Fibroblast of pulmonary artery (primary cell): ENCODE data around the gene CLEC3B.

ENCODE experiments used
- DNase-seq: peaks from one replicate; pipeline ENCODE4 v3.0.0-alpha.2; 2010; ENCODE audit warnings: low read depth
- H3K4me3 ChIP-seq: replicated peaks from 2 replicates; pipeline ENCODE4 v1.5.1; 2011; ENCODE audit warnings: low read depth, mild to moderate bottlenecking, control low read depth, low read length, moderate library complexity
- TF ChIP-seq, protein P1 (sequence below): IDR thresholded peaks from 2 replicates; pipeline ENCODE4 v1.5.1; 2011; ENCODE audit warnings: mild to moderate bottlenecking, control low read depth, low read length, inconsistent platforms; ENCODE audit errors: missing control alignments

CLEC3B gene

DNA sequence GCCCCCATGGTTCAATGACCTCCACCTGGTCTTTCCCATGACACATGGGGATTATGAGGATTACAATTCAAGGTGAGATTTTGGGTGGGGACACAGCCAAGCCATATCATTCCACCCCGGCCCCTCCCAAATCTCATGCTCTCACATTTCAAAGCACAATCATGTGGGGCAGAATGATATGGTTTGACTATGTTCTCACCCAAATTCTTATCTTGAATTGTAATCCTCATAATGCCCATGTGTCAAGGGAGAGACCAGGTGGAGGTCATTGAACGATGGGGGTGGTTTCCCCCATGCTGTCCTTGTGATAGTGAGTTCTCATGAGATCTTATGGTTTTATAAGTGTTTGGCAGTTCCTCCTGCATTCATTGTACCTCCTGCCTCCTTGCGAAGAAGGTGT is 2.4 kb upstream of the CLEC3B start:
- TF ChIP-seq, protein P1, sequence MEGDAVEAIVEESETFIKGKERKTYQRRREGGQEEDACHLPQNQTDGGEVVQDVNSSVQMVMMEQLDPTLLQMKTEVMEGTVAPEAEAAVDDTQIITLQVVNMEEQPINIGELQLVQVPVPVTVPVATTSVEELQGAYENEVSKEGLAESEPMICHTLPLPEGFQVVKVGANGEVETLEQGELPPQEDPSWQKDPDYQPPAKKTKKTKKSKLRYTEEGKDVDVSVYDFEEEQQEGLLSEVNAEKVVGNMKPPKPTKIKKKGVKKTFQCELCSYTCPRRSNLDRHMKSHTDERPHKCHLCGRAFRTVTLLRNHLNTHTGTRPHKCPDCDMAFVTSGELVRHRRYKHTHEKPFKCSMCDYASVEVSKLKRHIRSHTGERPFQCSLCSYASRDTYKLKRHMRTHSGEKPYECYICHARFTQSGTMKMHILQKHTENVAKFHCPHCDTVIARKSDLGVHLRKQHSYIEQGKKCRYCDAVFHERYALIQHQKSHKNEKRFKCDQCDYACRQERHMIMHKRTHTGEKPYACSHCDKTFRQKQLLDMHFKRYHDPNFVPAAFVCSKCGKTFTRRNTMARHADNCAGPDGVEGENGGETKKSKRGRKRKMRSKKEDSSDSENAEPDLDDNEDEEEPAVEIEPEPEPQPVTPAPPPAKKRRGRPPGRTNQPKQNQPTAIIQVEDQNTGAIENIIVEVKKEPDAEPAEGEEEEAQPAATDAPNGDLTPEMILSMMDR, result no peak
- no peak for DNase-seq
- H3K4me3 ChIP-seq, result no peak overlapping the region

DNA sequence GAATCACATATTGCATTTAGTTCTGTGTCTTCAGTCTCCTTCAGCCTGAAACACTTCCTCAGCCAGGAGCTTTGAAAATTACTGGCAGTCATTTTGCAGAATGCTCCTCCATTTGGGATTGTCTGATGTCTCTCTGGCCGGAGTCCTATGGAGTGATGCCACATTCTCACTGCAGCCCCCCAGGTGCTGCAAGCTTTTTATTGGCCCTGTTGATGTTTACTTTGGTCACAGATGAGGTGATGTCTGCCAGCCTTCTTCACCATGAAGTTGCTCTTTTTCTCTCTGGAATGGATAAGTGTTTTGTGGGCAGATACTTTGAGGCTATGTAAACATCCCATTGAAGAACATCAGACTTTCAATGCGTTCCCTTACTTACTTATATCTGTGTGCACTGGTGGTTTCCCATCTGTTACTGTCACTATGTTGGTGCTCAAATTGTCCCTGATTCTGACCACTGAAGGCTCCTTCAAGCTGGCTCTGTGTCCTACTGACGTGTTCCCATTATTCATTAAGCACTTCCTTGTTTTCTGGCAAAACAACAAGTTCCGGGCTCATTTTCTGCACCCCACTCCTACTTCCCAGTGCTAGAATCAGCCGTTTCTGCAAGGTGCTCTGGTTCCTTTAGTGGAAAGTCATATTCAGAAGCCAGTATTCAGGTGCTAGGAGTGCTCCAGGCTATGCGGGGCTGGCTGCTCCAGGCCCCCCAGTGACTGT is 1.4 kb upstream of the CLEC3B start:
- TF ChIP-seq, protein P1, result no peak
- no peak for DNase-seq

DNA sequence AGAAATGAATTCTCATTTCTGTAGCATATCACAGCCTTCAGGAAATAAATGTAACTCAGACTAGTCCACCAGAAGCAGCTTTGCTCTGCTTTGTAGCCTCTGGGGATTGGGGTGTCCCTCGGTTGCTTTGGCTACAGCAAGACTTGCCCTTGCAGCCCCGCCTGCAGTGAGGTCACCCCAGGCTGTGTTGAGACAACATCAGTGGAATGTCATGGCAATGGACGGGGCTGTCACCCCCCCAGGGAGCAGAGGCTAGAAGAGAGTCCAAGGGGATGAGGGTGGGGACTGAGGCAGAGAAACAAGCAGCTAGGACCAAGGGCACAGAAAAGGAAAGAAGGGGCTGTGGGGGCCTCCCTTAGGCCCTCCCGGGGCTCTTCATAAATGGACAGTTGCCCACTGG is 854 bp downstream of the CLEC3B start:
- no peak overlapping the region for H3K4me3 ChIP-seq
- peak; percentile 43 for DNase-seq
- TF ChIP-seq, protein P1, result no peak

More for the DNA sequence above, 1.4 kb upstream of the CLEC3B start:
- H3K4me3 ChIP-seq, result no peak overlapping the region

DNA sequence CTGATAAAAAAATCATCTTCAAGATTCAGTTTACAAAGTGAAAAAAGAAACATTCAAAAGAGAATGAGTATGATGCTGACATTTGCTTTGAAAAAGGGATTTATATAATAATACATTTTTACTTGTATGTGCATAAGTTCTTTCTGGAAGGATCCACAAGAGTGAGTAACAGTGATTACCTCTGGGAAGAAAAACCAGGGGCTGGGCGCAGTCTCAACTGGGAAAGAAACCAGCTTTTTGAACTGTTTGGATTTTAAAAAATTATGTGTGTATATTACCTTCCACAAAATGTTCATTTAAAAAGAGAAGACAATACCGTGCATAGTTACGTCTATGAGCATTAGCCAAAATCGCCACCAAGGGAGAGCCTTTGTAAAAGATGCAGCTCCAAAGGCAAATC is 1.3 kb downstream of the CLEC3B start:
- TF ChIP-seq, protein P1, result no peak
- no peak overlapping the region for H3K4me3 ChIP-seq
- no peak for DNase-seq

DNA sequence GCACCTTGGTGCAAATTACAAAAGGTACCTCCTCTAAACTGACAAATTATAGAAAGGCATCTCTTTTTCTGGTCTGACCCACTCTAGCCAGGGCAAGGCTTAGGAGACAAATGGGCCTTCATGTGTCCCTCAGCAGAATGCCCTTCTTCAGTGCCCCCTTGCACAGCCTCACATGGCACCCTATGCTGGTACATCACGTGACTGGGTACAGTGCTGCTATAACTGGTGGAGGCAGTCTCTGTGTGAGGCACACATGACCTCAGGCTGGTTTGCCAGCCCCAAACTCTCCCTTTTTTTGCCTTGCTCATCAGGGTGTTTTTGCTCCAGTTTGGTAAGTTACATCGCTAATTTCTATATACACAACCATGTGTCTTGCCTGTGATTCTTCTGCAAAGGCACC is 3.1 kb downstream of the CLEC3B start:
- TF ChIP-seq, protein P1, result no peak
- DNase-seq, result no peak
- H3K4me3 ChIP-seq, result no peak overlapping the region

DNA sequence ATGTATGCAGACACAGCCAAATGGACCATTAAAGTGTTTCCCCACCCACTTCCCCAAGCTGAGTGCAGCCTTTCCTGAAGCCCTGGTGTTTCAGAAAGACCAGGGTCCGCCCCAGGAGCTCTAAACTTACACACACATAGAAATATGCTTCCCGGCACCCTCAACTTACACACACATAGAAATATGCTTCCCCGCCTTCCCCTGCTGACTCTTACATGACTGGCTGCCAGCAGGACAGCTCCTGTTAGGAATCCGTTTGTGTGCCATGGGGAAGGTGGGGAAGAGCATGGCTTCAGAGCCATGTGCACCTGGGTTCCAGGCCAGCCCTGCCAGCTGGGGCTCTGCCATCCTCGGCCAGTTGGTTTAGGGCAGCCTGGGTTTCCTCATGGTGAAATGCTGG is 3.6 kb downstream of the CLEC3B start:
- TF ChIP-seq, protein P1, result no peak
- no peak overlapping the region for H3K4me3 ChIP-seq
- DNase-seq, result peak; percentile 38

DNA sequence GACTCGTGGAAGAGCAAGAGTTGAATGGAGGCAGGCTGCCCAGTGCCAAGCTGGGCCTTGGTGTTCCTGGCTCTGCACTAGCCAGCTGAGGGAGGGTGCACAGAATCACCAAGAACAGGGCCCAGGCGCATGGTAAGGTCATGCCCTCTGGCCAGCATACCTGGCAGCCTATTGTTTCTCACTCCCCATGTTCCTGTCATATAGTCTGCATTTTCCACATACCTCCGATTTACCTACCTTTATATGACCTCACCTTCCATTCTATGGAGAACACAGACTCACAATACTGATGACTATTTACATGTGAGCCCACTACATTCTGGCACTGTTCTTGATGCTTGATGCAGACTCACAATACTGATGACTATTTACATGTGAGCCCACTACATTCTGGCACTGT is 5.4 kb downstream of the CLEC3B start:
- no peak overlapping the region for H3K4me3 ChIP-seq
- TF ChIP-seq, protein P1, result no peak
- no peak for DNase-seq
